Activated T-helper 2 cell treated with anti-CD3 and anti-CD28 coated beads, Interferon-gamma antibody, Interleukin-2, Interleukin-4, amounts not matched to agents 10 μg/mL and 5 μg/mL and 100 μg/mL, durations not matched to agents 14 hours and 24 hours and 36 hours (primary cell): Measurements from ENCODE around the gene ABCA1. TPM values are rescaled to one million over a fixed set of nuclear protein-coding genes. Genes with fewer than 3 reads are reported as not detected.

ENCODE experiments used
- DNase-seq: peaks from one replicate; pipeline ENCODE4 v3.0.0; 2021; ENCODE audit warnings: low spot score
- H3K27ac Mint-ChIP-seq: one replicate; pipeline ENCODE4 v1.8.0; 2021; ENCODE audit warnings: mixed read lengths
- H3K27me3 Mint-ChIP-seq: one replicate; pipeline ENCODE4 v1.8.0; 2021; ENCODE audit warnings: low read depth, mixed read lengths
- H3K36me3 Mint-ChIP-seq: one replicate; pipeline ENCODE4 v1.8.0; 2021; ENCODE audit warnings: low read depth, mixed read lengths
- H3K4me1 Mint-ChIP-seq: one replicate; pipeline ENCODE4 v1.8.0; 2021; ENCODE audit warnings: low read depth, mixed read lengths
- H3K4me3 Mint-ChIP-seq: one replicate; pipeline ENCODE4 v1.8.0; 2021; ENCODE audit warnings: low read depth, mild to moderate bottlenecking, moderate library complexity, mixed read lengths
- H3K9me3 Mint-ChIP-seq: one replicate; pipeline ENCODE4 v1.8.0; 2021; ENCODE audit warnings: mixed read lengths
- intact Hi-C: fragments of 100-400 bp; cut with micrococcal nuclease; formaldehyde crosslinking; loops from one replicate; pipeline ENCODE4 v1.15.1; 2023
- total RNA-seq: library from RNA; stranded (reverse); gene quantifications from 2 replicates; pipeline ENCODE4 v1.2.3, GENCODE V29; 2022

The ABCA1 gene
- total RNA-seq, 1 donor from 2014 or later: 0.14 TPM

- intact Hi-C loops: no loop called here
- H3K36me3 Mint-ChIP-seq: no peaks in the 10 kb centered on the region
- no peaks in the 10 kb centered on the region for H3K27me3 Mint-ChIP-seq
- H3K9me3 Mint-ChIP-seq: no peaks in the 10 kb centered on the region
- DNase-seq: no peak
- no peak overlapping the region for H3K4me3 Mint-ChIP-seq
- H3K4me1 Mint-ChIP-seq: no peaks in the 10 kb centered on the region
- no peak overlapping the region for H3K27ac Mint-ChIP-seq
Measured at GRCh38 chr9:104808035-104808614, 119.8 kb downstream of the ABCA1 start.

GRCh38 chr9:104805441-104805840 is 122.5 kb downstream of the ABCA1 start:
- intact Hi-C loops: no loop called here
- Mint-ChIP-seq H3K4me3 (no peak overlapping the region), H3K27ac (no peak overlapping the region), H3K27me3 (no peaks in the 10 kb centered on the region), H3K9me3 (no peaks in the 10 kb centered on the region), H3K4me1 (no peaks in the 10 kb centered on the region), H3K36me3 (no peaks in the 10 kb centered on the region)
- DNase-seq: no peak

GRCh38 chr9:104802906-104803305 is 125.0 kb downstream of the ABCA1 start:
- no peaks in the 10 kb centered on the region for H3K36me3 Mint-ChIP-seq
- no peaks in the 10 kb centered on the region for H3K9me3 Mint-ChIP-seq
- H3K27me3 Mint-ChIP-seq: no peaks in the 10 kb centered on the region
- DNase-seq: no peak
- intact Hi-C loops: no loop called here
- no peaks in the 10 kb centered on the region for H3K4me1 Mint-ChIP-seq
- H3K4me3 Mint-ChIP-seq: no peak overlapping the region
- no peak overlapping the region for H3K27ac Mint-ChIP-seq

GRCh38 chr9:104802110-104802509 is 125.8 kb downstream of the ABCA1 start:
- Mint-ChIP-seq H3K4me3 (no peak overlapping the region), H3K9me3 (no peaks in the 10 kb centered on the region), H3K27me3 (no peaks in the 10 kb centered on the region), H3K36me3 (no peaks in the 10 kb centered on the region), H3K4me1 (no peaks in the 10 kb centered on the region), H3K27ac (no peak overlapping the region)
- intact Hi-C loops: no loop called here
- no peak for DNase-seq

GRCh38 chr9:104800068-104800785 is 127.7 kb downstream of the ABCA1 start:
- Mint-ChIP-seq H3K4me1 (no peaks in the 10 kb centered on the region), H3K9me3 (no peaks in the 10 kb centered on the region), H3K27me3 (no peaks in the 10 kb centered on the region), H3K27ac (no peak overlapping the region), H3K36me3 (no peaks in the 10 kb centered on the region), H3K4me3 (no peak overlapping the region)
- intact Hi-C loops: no loop called here
- DNase-seq: no peak

GRCh38 chr9:104798209-104798995 is 129.6 kb downstream of the ABCA1 start:
- Mint-ChIP-seq H3K4me1 (no peaks in the 10 kb centered on the region), H3K9me3 (no peaks in the 10 kb centered on the region), H3K27me3 (no peaks in the 10 kb centered on the region), H3K27ac (no peak overlapping the region), H3K4me3 (no peak overlapping the region), H3K36me3 (no peaks in the 10 kb centered on the region)
- DNase-seq: no peak
- intact Hi-C loops: no loop called here

- H3K4me1 Mint-ChIP-seq: no peaks in the 10 kb centered on the region
- no peaks in the 10 kb centered on the region for H3K36me3 Mint-ChIP-seq
- DNase-seq: no peak
- H3K9me3 Mint-ChIP-seq: no peaks in the 10 kb centered on the region
- H3K27me3 Mint-ChIP-seq: no peaks in the 10 kb centered on the region
- H3K4me3 Mint-ChIP-seq: no peak overlapping the region
- intact Hi-C loops: no loop called here
- no peak overlapping the region for H3K27ac Mint-ChIP-seq
Measured at GRCh38 chr9:104795857-104796256, 132.1 kb downstream of the ABCA1 start.

- intact Hi-C loops: no loop called here
- H3K4me1 Mint-ChIP-seq: no peaks in the 10 kb centered on the region
- H3K4me3 Mint-ChIP-seq: no peak overlapping the region
- H3K36me3 Mint-ChIP-seq: no peaks in the 10 kb centered on the region
- H3K27me3 Mint-ChIP-seq: no peaks in the 10 kb centered on the region
- DNase-seq: no peak
- no peak overlapping the region for H3K27ac Mint-ChIP-seq
- H3K9me3 Mint-ChIP-seq: no peaks in the 10 kb centered on the region
Measured at GRCh38 chr9:104795082-104795481, 132.9 kb downstream of the ABCA1 start.

- H3K27ac Mint-ChIP-seq: no peak overlapping the region
- no peaks in the 10 kb centered on the region for H3K27me3 Mint-ChIP-seq
- intact Hi-C loops: no loop called here
- DNase-seq: no peak
- H3K36me3 Mint-ChIP-seq: no peaks in the 10 kb centered on the region
- H3K4me3 Mint-ChIP-seq: no peak overlapping the region
- H3K4me1 Mint-ChIP-seq: no peaks in the 10 kb centered on the region
- H3K9me3 Mint-ChIP-seq: no peaks in the 10 kb centered on the region
Measured at GRCh38 chr9:104794070-104794469, 133.9 kb downstream of the ABCA1 start.

- Mint-ChIP-seq H3K4me3 (no peak overlapping the region), H3K36me3 (no peaks in the 10 kb centered on the region)
- intact Hi-C loops: loop anchor here (10.0 kb wide), 1 partner anchor 367 kb away; no protein-coding TSS in a partner anchor
Measured at GRCh38 chr9:104788251-104788650, 139.7 kb downstream of the ABCA1 start.

GRCh38 chr9:104787306-104788015 is 140.5 kb downstream of the ABCA1 start:
- intact Hi-C loops: loop anchor here (10.0 kb wide), 1 partner anchor 367 kb away; no protein-coding TSS in a partner anchor
- H3K27me3 Mint-ChIP-seq: no peaks in the 10 kb centered on the region
- no peaks in the 10 kb centered on the region for H3K36me3 Mint-ChIP-seq
- H3K27ac Mint-ChIP-seq: no peak overlapping the region
- H3K4me3 Mint-ChIP-seq: no peak overlapping the region
- H3K4me1 Mint-ChIP-seq: no peaks in the 10 kb centered on the region
- DNase-seq: no peak
- H3K9me3 Mint-ChIP-seq: no peaks in the 10 kb centered on the region

More at GRCh38 chr9:104788251-104788650, 139.7 kb downstream of the ABCA1 start:
- Mint-ChIP-seq H3K27ac (no peak overlapping the region), H3K27me3 (no peaks in the 10 kb centered on the region), H3K4me1 (no peaks in the 10 kb centered on the region), H3K9me3 (no peaks in the 10 kb centered on the region)
- DNase-seq: no peak

- intact Hi-C loops: loop anchor here (10.0 kb wide), 1 partner anchor 369 kb away; no protein-coding TSS in a partner anchor
- Mint-ChIP-seq H3K27ac (no peak overlapping the region), H3K9me3 (no peaks in the 10 kb centered on the region), H3K27me3 (no peaks in the 10 kb centered on the region), H3K4me1 (no peaks in the 10 kb centered on the region), H3K36me3 (no peaks in the 10 kb centered on the region), H3K4me3 (no peak overlapping the region)
- DNase-seq: no peak
Measured at GRCh38 chr9:104786293-104786692, 141.7 kb downstream of the ABCA1 start.
